ENCODE data around the gene GPATCH2L.

GRCh38 chr14:76143642-76144041, 8.1 kb upstream of the GPATCH2L start:
- TF ChIP-seq CTCF (IDR thresholded peaks at IDR 0.05; ENCODE audit: insufficient read depth, low read length, poor library complexity, severe bottlenecking) (no peak), EZH2phosphoT487 (conservative IDR thresholded peaks at IDR 0.05; ENCODE audit: low read length) (no peak)

All from SU-DHL-6 (cell line).